ENCODE data around the gene DNAJC30. TPM values are rescaled to one million over a fixed set of nuclear protein-coding genes. Genes with fewer than 3 reads are reported as not detected.
"Not testable (repeated sequence)": the region's sequence is repeated elsewhere in the genome, so short reads cannot be mapped to it uniquely, and the experiment has no call there.

DNAJC30 gene
- total RNA-seq, 4 donors from 2014 or later: 2.7 to 8.4 (median 6.3) TPM

GRCh38 chr7:73668103-73668885, 15.0 kb downstream of the DNAJC30 start:
- Histone ChIP-seq H3K4me3 (peak overlapping the region; percentile 47 to 74 (median 48)), H3K36me3 (peaks cover 0 to 5% (median 0%) of the 10 kb centered on the region in 3 donors), H3K4me1 (peaks cover 0 to 18% (median 9%) of the 10 kb centered on the region in 4 donors), H3K9me3 (peaks cover 0 to 7% (median 0%) of the 10 kb centered on the region in 4 donors), H3K27me3 (no peaks in the 10 kb centered on the region), H3K27ac (peak overlapping the region in 1 of 4 donors; percentile 76)
- no peak for DNase-seq (ENCODE audit: low spot score in 2 of 2)
- WGBS, 2 donors: 1 to 3% methylated on average over 15 to 16 of the region's 52 CpGs
- no peak for TF ChIP-seq POLR2A (IDR thresholded peaks at IDR 0.05)
- TF ChIP-seq EP300 (IDR thresholded peaks at IDR 0.05): no peak
- TF ChIP-seq, protein P1, sequence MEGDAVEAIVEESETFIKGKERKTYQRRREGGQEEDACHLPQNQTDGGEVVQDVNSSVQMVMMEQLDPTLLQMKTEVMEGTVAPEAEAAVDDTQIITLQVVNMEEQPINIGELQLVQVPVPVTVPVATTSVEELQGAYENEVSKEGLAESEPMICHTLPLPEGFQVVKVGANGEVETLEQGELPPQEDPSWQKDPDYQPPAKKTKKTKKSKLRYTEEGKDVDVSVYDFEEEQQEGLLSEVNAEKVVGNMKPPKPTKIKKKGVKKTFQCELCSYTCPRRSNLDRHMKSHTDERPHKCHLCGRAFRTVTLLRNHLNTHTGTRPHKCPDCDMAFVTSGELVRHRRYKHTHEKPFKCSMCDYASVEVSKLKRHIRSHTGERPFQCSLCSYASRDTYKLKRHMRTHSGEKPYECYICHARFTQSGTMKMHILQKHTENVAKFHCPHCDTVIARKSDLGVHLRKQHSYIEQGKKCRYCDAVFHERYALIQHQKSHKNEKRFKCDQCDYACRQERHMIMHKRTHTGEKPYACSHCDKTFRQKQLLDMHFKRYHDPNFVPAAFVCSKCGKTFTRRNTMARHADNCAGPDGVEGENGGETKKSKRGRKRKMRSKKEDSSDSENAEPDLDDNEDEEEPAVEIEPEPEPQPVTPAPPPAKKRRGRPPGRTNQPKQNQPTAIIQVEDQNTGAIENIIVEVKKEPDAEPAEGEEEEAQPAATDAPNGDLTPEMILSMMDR (IDR thresholded peaks at IDR 0.05): no peak

DNA sequence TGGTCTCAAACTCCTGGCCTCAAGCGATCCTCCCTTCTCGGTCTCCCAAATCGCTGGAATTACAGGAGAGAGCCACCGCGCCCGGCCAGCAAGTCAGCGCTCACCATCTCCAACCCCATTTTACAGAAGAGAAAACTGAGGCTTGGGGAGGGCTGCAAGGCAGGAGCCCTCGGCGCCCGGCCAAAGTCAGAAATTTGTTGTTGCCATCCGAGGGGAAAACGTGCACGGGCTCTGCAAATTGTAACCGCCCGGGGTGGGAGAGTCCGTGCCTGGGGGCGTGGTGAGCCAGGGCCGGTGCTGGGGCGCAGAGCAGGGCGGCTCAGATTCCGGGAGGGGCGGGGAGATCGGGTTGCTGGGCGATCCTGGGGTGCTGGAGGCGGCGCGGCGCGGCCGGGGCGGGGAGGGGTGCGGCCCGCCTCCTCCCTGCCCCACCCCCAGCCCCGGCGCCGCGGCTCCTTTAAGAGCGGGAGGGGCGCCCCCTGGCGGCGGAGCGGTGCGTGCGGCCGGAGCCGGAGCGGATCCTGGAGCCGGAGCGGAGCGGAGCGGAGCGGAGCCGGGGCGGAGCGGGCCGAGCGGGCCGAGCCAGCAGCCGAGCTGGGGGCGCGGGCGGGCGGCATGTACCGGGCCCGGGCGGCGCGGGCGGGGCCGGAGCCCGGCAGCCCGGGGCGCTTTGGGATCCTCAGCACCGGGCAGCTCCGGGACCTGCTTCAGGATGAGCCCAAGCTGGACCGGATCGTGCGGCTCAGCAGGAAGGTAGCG, 15.7 kb downstream of the DNAJC30 start, which contains the start of gene VPS37D:
Gene VPS37D, plus strand, starts transcription at position 488 of the 759 bp plus-strand sequence. Its CDS starts 128 bp downstream, at position 616.
- peak; percentile 84 to 89 for DNase-seq (ENCODE audit: low spot score in 2 of 2)
- peaks cover 0 to 13% (median 0%) of the 10 kb centered on the region in 4 donors for H3K9me3 ChIP-seq
- peak within 1 kb of the TSS; percentile 47 to 74 (median 48) for H3K4me3 ChIP-seq
- peak within 1 kb of the TSS in 1 of 4 donors; percentile 76 for H3K27ac ChIP-seq
- 8 to 14% methylated on average over 18 to 19 of the region's 79 CpGs for WGBS, 2 donors
- H3K36me3 ChIP-seq: peaks cover 0 to 5% (median 0%) of the 10 kb centered on the region in 3 donors
- H3K4me1 ChIP-seq: peaks cover 0 to 18% (median 9%) of the 10 kb centered on the region in 4 donors
- H3K27me3 ChIP-seq: no peaks in the 10 kb centered on the region
- TF ChIP-seq POLR2A (IDR thresholded peaks at IDR 0.05) (peak in 1 of 2 donors; percentile 52), EP300 (IDR thresholded peaks at IDR 0.05) (peak in 1 of 2 donors; percentile 28)
- TF ChIP-seq, protein P1 (IDR thresholded peaks at IDR 0.05): peak; percentile 89 to 99 (median 97)

- no peak overlapping the region for H3K27ac ChIP-seq
- TF ChIP-seq, protein P1 (IDR thresholded peaks at IDR 0.05): no peak
- no peak for TF ChIP-seq POLR2A (IDR thresholded peaks at IDR 0.05)
- no peak for TF ChIP-seq EP300 (IDR thresholded peaks at IDR 0.05)
- H3K9me3 ChIP-seq: peaks cover 0 to 22% (median 0%) of the 10 kb centered on the region in 4 donors
- H3K27me3 ChIP-seq: no peaks in the 10 kb centered on the region
- no peak overlapping the region for H3K4me3 ChIP-seq
- H3K4me1 ChIP-seq: peaks cover 0 to 5% (median 0%) of the 10 kb centered on the region in 4 donors
- DNase-seq (ENCODE audit: low spot score in 2 of 2): no peak
- H3K36me3 ChIP-seq: no peaks in the 10 kb centered on the region
These were observed 20.2 kb downstream of the DNAJC30 start for GRCh38 chr7:73663033-73663432.

- H3K4me3 ChIP-seq; DNase-seq (ENCODE audit: low spot score in 2 of 2): not testable (repeated sequence)
- WGBS, 2 donors: 48 to 54% methylated on average over 4 of the region's 4 CpGs
These were observed 22.7 kb downstream of the DNAJC30 start for GRCh38 chr7:73660594-73660993.

DNA sequence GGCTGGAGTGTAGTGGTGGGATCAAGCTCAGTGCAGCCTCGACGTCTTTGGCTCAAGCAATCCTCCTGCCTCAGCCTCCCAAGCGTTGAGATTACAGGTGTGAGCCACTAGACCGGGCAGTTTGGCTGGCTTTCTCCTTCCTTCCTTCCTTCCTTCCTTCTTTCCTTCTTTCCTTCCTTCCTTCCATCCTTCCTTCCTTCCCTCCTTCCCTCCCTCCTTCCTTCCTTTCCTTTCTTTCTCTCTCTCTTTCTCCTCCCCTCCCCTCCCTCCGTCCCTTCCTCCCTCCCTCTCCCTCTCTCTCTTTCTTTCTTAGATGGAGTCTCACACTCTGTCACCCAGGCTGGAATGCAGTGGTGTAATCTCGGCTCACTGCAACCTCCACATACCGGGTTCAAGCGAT, 23.3 kb downstream of the DNAJC30 start:
- no peak for TF ChIP-seq POLR2A (IDR thresholded peaks at IDR 0.05)
- TF ChIP-seq, protein P1 (IDR thresholded peaks at IDR 0.05): no peak
- no peak for TF ChIP-seq EP300 (IDR thresholded peaks at IDR 0.05)
- H3K27ac ChIP-seq: no peak overlapping the region
- no peaks in the 10 kb centered on the region for H3K4me1 ChIP-seq
- H3K27me3 ChIP-seq: no peaks in the 10 kb centered on the region
- WGBS, 2 donors: 63 to 68% methylated on average over 8 of the region's 8 CpGs
- peaks cover 0 to 22% (median 0%) of the 10 kb centered on the region in 4 donors for H3K9me3 ChIP-seq
- H3K4me3 ChIP-seq: no peak overlapping the region
- H3K36me3 ChIP-seq: no peaks in the 10 kb centered on the region
- no peak for DNase-seq (ENCODE audit: low spot score in 2 of 2)

More at GRCh38 chr7:73660594-73660993, 22.7 kb downstream of the DNAJC30 start:
- H3K27ac ChIP-seq, H3K27me3 ChIP-seq, H3K4me1 ChIP-seq, H3K36me3 ChIP-seq: not testable (repeated sequence)
- peaks cover 0 to 22% (median 0%) of the 10 kb centered on the region in 4 donors for H3K9me3 ChIP-seq

- not testable (repeated sequence) for H3K4me3 ChIP-seq; H3K27ac ChIP-seq; DNase-seq (ENCODE audit: low spot score in 2 of 2); H3K9me3 ChIP-seq; H3K4me1 ChIP-seq; H3K36me3 ChIP-seq
- 79 to 84% methylated on average over 4 of the region's 4 CpGs for WGBS, 2 donors
- peaks cover 0 to 19% of the 10 kb centered on the region in 2 donors for H3K27me3 ChIP-seq
These were observed 27.9 kb downstream of the DNAJC30 start for GRCh38 chr7:73655309-73655708.

Data from tibial nerve (tissue), 4 donors.